Psoas muscle (tissue), 8 donors: ENCODE data around the gene BCKDK. TPM values are rescaled to one million over a fixed set of nuclear protein-coding genes. Genes with fewer than 3 reads are reported as not detected.

Experiments
- ATAC-seq, 4 donors: fragments of 200-7000 bp; cut with Tn5 transposase; one replicate each; pipeline ENCODE4 v1.9.1; 2020; ENCODE audit warnings: moderate library complexity in 3 of 4, mild to moderate bottlenecking in 2 of 4
- DNase-seq, 2 donors: peaks; one replicate each; pipeline ENCODE4 v3.0.0-alpha.2; 2020
- H3K27ac ChIP-seq: fragments of 200-600 bp; one replicate; pipeline ENCODE4 v1.8.0; 2022
- H3K27me3 ChIP-seq, 3 donors: fragments of 200-600 bp in 1 of 3; one replicate each; pipeline versions ENCODE4 v1.6.1 to v1.8.0; 2013 to 2022; ENCODE audit warnings: low read length in 2 of 3, mild to moderate bottlenecking in 2 of 3, moderate library complexity in 1 of 3; ENCODE audit not compliant: insufficient read depth in 3 of 3
- H3K36me3 ChIP-seq, 2 donors: fragments of 200-600 bp in 1 of 2; one replicate each; pipeline versions ENCODE4 v1.6.1 to v1.8.0; 2013 to 2022; ENCODE audit warnings: low read depth in 1 of 2, mild to moderate bottlenecking in 1 of 2, moderate library complexity in 1 of 2; ENCODE audit not compliant: insufficient read depth in 1 of 2
- H3K4me1 ChIP-seq: fragments of 200-600 bp; one replicate; pipeline ENCODE4 v1.8.0; 2022
- H3K4me3 ChIP-seq: fragments of 200-600 bp; one replicate; pipeline ENCODE4 v1.8.0; 2022; ENCODE audit warnings: mild to moderate bottlenecking
- H3K9me3 ChIP-seq: fragments of 200-600 bp; one replicate; pipeline ENCODE4 v1.8.0; 2022
- CTCF ChIP-seq: fragments of 200-600 bp; IDR thresholded peaks from one replicate; pipeline ENCODE4 v1.8.0; 2022; ENCODE audit warnings: antibody characterized with exemption
- WGBS, 3 donors: extraction: QIAGEN DNeasy Blood & Tissue Kit; methylation state at CpG; one replicate each; pipeline versions ENCODE4 v1.1.6 to v1.1.7; 2013; 5-methylcytosine and 5-hydroxymethylcytosine counted together
- intact Hi-C, 2 donors: fragments of 100-400 bp; cut with DNase I; formaldehyde crosslinking; loops; one replicate each; pipeline versions ENCODE4 v1.11.0 to v1.14.2; 2022
- polyA plus RNA-seq, 3 donors: library from polyadenylated mRNA; stranded (reverse); fragments of 200-250 nt; gene quantifications; one replicate each; pipeline ENCODE4 v1.2.3, GENCODE V29; 2013
- total RNA-seq, 4 donors: library from RNA; stranded (reverse); fragmentation: NEBNext Ultra II Directional in 2 of 4; extraction: Animal tissue kit (Norgen Biotek cat#: 25700) in 2 of 4; gene quantifications; one replicate each; pipeline versions ENCODE4 v1.2.1 to v1.2.4, GENCODE V29; 2021 to 2023
- donor health status: healthy with polysubstance abuse.
- donor health status: DM: no; HTN: no; CAD: no; lungs with moderate emphysema.
- donor health status: Bipolar disorder and iron deficiency.
- donor health status: healthy.
- donor health status: DM: yes; HTN: yes; CAD: no.
- donor health status: DM: no; HTN: no; CAD: no.
- donor health status: DM: no; HTN: no; CAD: no.
- donor health status: DM: yes; HTN: yes; CAD: no.

The BCKDK gene
- total and polyA plus RNA-seq, 7 donors, result 36.7 to 72.8 (median 52.5) TPM

- peak in 1 of 2 donors; percentile 46 for DNase-seq
- intact Hi-C loops, result no loop called here
- 58 to 70% (median 62%) methylated on average over 16 of the region's 16 CpGs for WGBS, 3 donors
These were observed 31.9 kb upstream of the BCKDK start for GRCh38 chr16:31076319-31076718.

GRCh38 chr16:31077024-31077423 lies 31.2 kb upstream of the BCKDK start:
- no peaks in the 10 kb centered on the region for H3K27me3 ChIP-seq
- H3K4me1 ChIP-seq, result peaks cover 23% of the 10 kb centered on the region
- no peak overlapping the region for H3K27ac ChIP-seq
- peaks cover 4 to 66% of the 10 kb centered on the region in 2 donors for H3K36me3 ChIP-seq
- intact Hi-C loops, result no loop called here
- WGBS, 3 donors, result 88 to 92% (median 89%) methylated on average over 13 of the region's 13 CpGs
- no peak for DNase-seq
- no peaks in the 10 kb centered on the region for H3K9me3 ChIP-seq
- H3K4me3 ChIP-seq, result no peak overlapping the region
- no peak for ATAC-seq
- no peak for TF ChIP-seq CTCF

More at GRCh38 chr16:31076319-31076718, 31.9 kb upstream of the BCKDK start:
- Histone ChIP-seq H3K36me3 (peaks cover 4 to 59% of the 10 kb centered on the region in 2 donors), H3K27ac (no peak overlapping the region), H3K4me3 (no peak overlapping the region), H3K9me3 (no peaks in the 10 kb centered on the region), H3K4me1 (peaks cover 20% of the 10 kb centered on the region), H3K27me3 (no peaks in the 10 kb centered on the region)
- no peak for TF ChIP-seq CTCF
- ATAC-seq, result no peak

- peaks cover 20% of the 10 kb centered on the region for H3K4me1 ChIP-seq
- intact Hi-C loops, result no loop called here
- DNase-seq (no peak), ATAC-seq (no peak)
- peaks cover 4 to 74% of the 10 kb centered on the region in 2 donors for H3K36me3 ChIP-seq
- TF ChIP-seq CTCF, result no peak
- H3K27ac ChIP-seq, result no peak overlapping the region
- no peak overlapping the region for H3K4me3 ChIP-seq
- 91 to 93% (median 91%) methylated on average over 30 of the region's 30 CpGs for WGBS, 3 donors
- H3K27me3 ChIP-seq, result no peaks in the 10 kb centered on the region
- H3K9me3 ChIP-seq, result no peaks in the 10 kb centered on the region
These were observed 30.4 kb upstream of the BCKDK start for GRCh38 chr16:31077592-31078396.

- H3K27ac ChIP-seq, result no peak overlapping the region
- peaks cover 4 to 83% of the 10 kb centered on the region in 2 donors for H3K36me3 ChIP-seq
- no peak for ATAC-seq
- H3K9me3 ChIP-seq, result no peaks in the 10 kb centered on the region
- no peaks in the 10 kb centered on the region for H3K27me3 ChIP-seq
- WGBS, 3 donors, result 89% methylated on average over 15 of the region's 15 CpGs
- intact Hi-C loops, result no loop called here
- H3K4me1 ChIP-seq, result peaks cover 20% of the 10 kb centered on the region
- no peak for TF ChIP-seq CTCF
- H3K4me3 ChIP-seq, result no peak overlapping the region
- peak in 1 of 2 donors; percentile 47 for DNase-seq
These were observed 29.4 kb upstream of the BCKDK start for GRCh38 chr16:31078597-31079341.
